Glutamatergic neuron (in vitro differentiated cells): ENCODE data around the gene STK36. TPM values are rescaled to one million over a fixed set of nuclear protein-coding genes. Genes with fewer than 3 reads are reported as not detected.
A peak's percentile ranks its signal among the peaks of the same experiment; 100 is the strongest.

Experiments
- DNase-seq: peaks from one replicate; pipeline ENCODE4 v3.0.0; 2022
- H3K27ac Mint-ChIP-seq: one replicate; pipeline ENCODE4 v1.8.0; 2020; ENCODE audit warnings: mild to moderate bottlenecking, mixed read lengths, inconsistent platforms; ENCODE audit not compliant: unreplicated experiment
- H3K27me3 Mint-ChIP-seq: one replicate; pipeline ENCODE4 v1.8.0; 2020; ENCODE audit warnings: mild to moderate bottlenecking, moderate library complexity, mixed read lengths, inconsistent platforms; ENCODE audit not compliant: unreplicated experiment
- H3K36me3 Mint-ChIP-seq: one replicate; pipeline ENCODE4 v1.8.0; 2020; ENCODE audit warnings: mild to moderate bottlenecking, mixed read lengths, inconsistent platforms; ENCODE audit not compliant: unreplicated experiment
- H3K4me1 Mint-ChIP-seq: one replicate; pipeline ENCODE4 v1.8.0; 2020; ENCODE audit warnings: mild to moderate bottlenecking, low read depth, mixed read lengths, inconsistent platforms; ENCODE audit not compliant: unreplicated experiment
- H3K4me3 Mint-ChIP-seq: one replicate; pipeline ENCODE4 v1.8.0; 2020; ENCODE audit warnings: mild to moderate bottlenecking, mixed read lengths, inconsistent platforms; ENCODE audit not compliant: unreplicated experiment
- H3K9me3 Mint-ChIP-seq: one replicate; pipeline ENCODE4 v1.8.0; 2020; ENCODE audit warnings: mild to moderate bottlenecking, moderate library complexity, mixed read lengths, inconsistent platforms; ENCODE audit not compliant: unreplicated experiment
- CTCF ChIP-seq: fragments of 200-600 bp; sonication (generic); IDR thresholded peaks from one replicate; pipeline ENCODE4 v1.5.0; 2021; ENCODE audit not compliant: partially characterized antibody, unreplicated experiment
- total RNA-seq: library from RNA; stranded (reverse); fragmentation: NEBNext Ultra II Directional; extraction: Animal tissue kit (Norgen Biotek cat#: 25700); gene quantifications from one replicate; pipeline ENCODE4 v1.2.1, GENCODE V29; 2021; ENCODE audit not compliant: unreplicated experiment

The STK36 gene
- total RNA-seq, 1 donor from 2014 or later, result 101 TPM

- no peak for TF ChIP-seq CTCF
- no peaks in the 10 kb centered on the region for H3K27me3 Mint-ChIP-seq
- H3K4me1 Mint-ChIP-seq, result no peaks in the 10 kb centered on the region
- H3K4me3 Mint-ChIP-seq, result no peak overlapping the region
- no peak overlapping the region for H3K27ac Mint-ChIP-seq
- H3K9me3 Mint-ChIP-seq, result no peaks in the 10 kb centered on the region
- H3K36me3 Mint-ChIP-seq, result no peaks in the 10 kb centered on the region
- no peak for DNase-seq
Observed at GRCh38 chr2:218642786-218643185, 29.1 kb upstream of the STK36 start.

GRCh38 chr2:218643751-218644310, 28.1 kb upstream of the STK36 start:
- TF ChIP-seq CTCF, result no peak
- Mint-ChIP-seq H3K4me3 (no peak overlapping the region), H3K27me3 (no peaks in the 10 kb centered on the region), H3K4me1 (no peaks in the 10 kb centered on the region), H3K27ac (no peak overlapping the region), H3K36me3 (no peaks in the 10 kb centered on the region), H3K9me3 (no peaks in the 10 kb centered on the region)
- no peak for DNase-seq

GRCh38 chr2:218644721-218645120, 27.2 kb upstream of the STK36 start:
- Mint-ChIP-seq H3K4me1 (no peaks in the 10 kb centered on the region), H3K36me3 (no peaks in the 10 kb centered on the region), H3K9me3 (no peaks in the 10 kb centered on the region), H3K27me3 (no peaks in the 10 kb centered on the region), H3K27ac (no peak overlapping the region), H3K4me3 (no peak overlapping the region)
- DNase-seq, result no peak
- TF ChIP-seq CTCF, result no peak

- Mint-ChIP-seq H3K27me3 (no peaks in the 10 kb centered on the region), H3K9me3 (no peaks in the 10 kb centered on the region), H3K4me3 (no peak overlapping the region), H3K4me1 (no peaks in the 10 kb centered on the region), H3K27ac (no peak overlapping the region), H3K36me3 (no peaks in the 10 kb centered on the region)
- TF ChIP-seq CTCF, result no peak
- DNase-seq, result no peak
Observed at GRCh38 chr2:218645126-218645525, 26.8 kb upstream of the STK36 start.

GRCh38 chr2:218648088-218648786, 23.6 kb upstream of the STK36 start:
- Mint-ChIP-seq H3K4me1 (no peaks in the 10 kb centered on the region), H3K36me3 (no peaks in the 10 kb centered on the region), H3K4me3 (no peak overlapping the region), H3K9me3 (no peaks in the 10 kb centered on the region), H3K27ac (no peak overlapping the region), H3K27me3 (no peaks in the 10 kb centered on the region)
- peak; percentile 85 for TF ChIP-seq CTCF
- DNase-seq, result peak; percentile 67
